ENCODE data around the gene CGB2. TPM values are rescaled to one million over a fixed set of nuclear protein-coding genes. Genes with fewer than 3 reads are reported as not detected.

CGB2 gene
- total and polyA plus RNA-seq, 2 of the 13 experiments (the other 11 are each of a cell fraction or from before 2014, with no cell fraction given), result not detected

- TF ChIP-seq ZNF362 (CRISPR knock-in tag; IDR thresholded peaks at IDR 0.05; ENCODE audit: borderline replicate concordance), result no peak
- TF ChIP-seq RAD21 (CRISPR knock-in tag; IDR thresholded peaks at IDR 0.05), result peak; percentile 56
- no peak for TF ChIP-seq ZNF558 (CRISPR knock-in tag; IDR thresholded peaks at IDR 0.05; ENCODE audit: borderline replicate concordance)
- no peak for TF ChIP-seq ZBTB4 (CRISPR knock-in tag; IDR thresholded peaks at IDR 0.05; ENCODE audit: borderline replicate concordance)
- TF ChIP-seq DMTF1 (CRISPR knock-in tag; IDR thresholded peaks at IDR 0.05), result no peak
- peak; percentile 56 for TF ChIP-seq ZNF777 (CRISPR knock-in tag; IDR thresholded peaks at IDR 0.05)
- TF ChIP-seq AGO2 (optimal IDR thresholded peaks at IDR 0.05; ENCODE audit: low read depth, low read length), result peak; percentile 94
- 0 out of 2 replicates have a peak, but pooled peaks have one; percentile 24 for TF ChIP-seq ZFP91 (CRISPR knock-in tag; IDR thresholded peaks at IDR 0.05; ENCODE audit: borderline replicate concordance)
- no peak for TF ChIP-seq KLF16 (CRISPR knock-in tag; IDR thresholded peaks at IDR 0.05)
- no peak for TF ChIP-seq ZNF512B (CRISPR knock-in tag; IDR thresholded peaks at IDR 0.05; ENCODE audit: borderline replicate concordance)
- no peak for TF ChIP-seq HOXA9 (CRISPR knock-in tag; IDR thresholded peaks at IDR 0.05; ENCODE audit: borderline replicate concordance)
- TF ChIP-seq ZNF33B (CRISPR knock-in tag; IDR thresholded peaks at IDR 0.05), result no peak
- peak; percentile 42; the same call in 1 of the 2 replicates for TF ChIP-seq MAZ (IDR thresholded peaks at IDR 0.05; ENCODE audit: borderline replicate concordance, low read depth, low read length)
- TF ChIP-seq MAZ (CRISPR knock-in tag; IDR thresholded peaks at IDR 0.05; ENCODE audit: low read depth), result no peak
- no peak for TF ChIP-seq GTF2F1 (IDR thresholded peaks at IDR 0.05; ENCODE audit: low read length)
- no peak for TF ChIP-seq PHF8 (CRISPR knock-in tag; IDR thresholded peaks at IDR 0.05)
- TF ChIP-seq ZNF850 (CRISPR knock-in tag; conservative IDR thresholded peaks at IDR 0.05), result no peak
These were observed 13.9 kb upstream of the CGB2 start (continued) for GRCh38 chr19:49017666-49018351.
